Measurements from ENCODE around the gene GJB3. TPM values are rescaled to one million over a fixed set of nuclear protein-coding genes. Genes with fewer than 3 reads are reported as not detected.

The GJB3 gene
- total and polyA plus RNA-seq, 10 of the 15 experiments (the other 5 are each of a cell fraction or from before 2014, with no cell fraction given) = not detected

DNA sequence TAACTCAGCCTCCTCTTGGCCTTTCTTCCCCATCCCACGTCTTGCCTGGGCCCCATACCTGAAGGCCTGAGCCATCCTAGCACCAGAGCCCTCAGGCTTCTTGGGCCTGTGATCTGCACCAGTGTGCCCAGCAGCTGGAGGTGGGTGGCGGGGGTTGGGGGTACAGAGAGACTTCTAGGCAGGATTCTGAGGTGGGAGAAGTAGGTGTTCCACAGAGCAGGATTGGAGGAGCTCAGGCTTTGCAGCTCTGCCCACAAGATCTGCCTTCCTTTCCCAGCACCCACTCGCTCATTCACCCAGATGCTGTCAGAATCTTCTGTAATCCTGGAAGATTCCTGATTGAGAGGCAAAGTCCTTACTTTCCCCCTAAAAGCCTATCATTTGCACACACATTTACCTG, 36.2 kb upstream of the GJB3 start:
- in situ Hi-C loops (cut with MboI) = loop anchor here (10.0 kb wide), 1 partner anchor 1110 kb away; no protein-coding TSS in a partner anchor
- CTCF ChIA-PET = interaction anchor here (1.1 to 3.9 kb wide), 5 partner anchors 8 to 1111 kb away, joined by 3 to 37 read pairs (median 13); no protein-coding TSS in a partner anchor
- RAD21 ChIA-PET (ENCODE audit: unreplicated experiment) = no interaction called here

More for the DNA sequence above, 36.2 kb upstream of the GJB3 start:
- Histone ChIP-seq H3K4me3 (no peak overlapping the region), H3K4me2 (ENCODE audit: control insufficient read depth, insufficient read depth) (no peak overlapping the region), H3K9me3 (replicated peaks; ENCODE audit: control insufficient read depth, insufficient read depth, low read length) (no peaks in the 10 kb centered on the region), H3K27me3 (replicated peaks in 1 of 2; ENCODE audit: control insufficient read depth in 2 of 2, insufficient read depth in 2 of 2, low read length in 1 of 2) (no peaks in the 10 kb centered on the region; a peak in 1 of 4 replicates), H3K36me3 (ENCODE audit: control insufficient read depth in 2 of 2, insufficient read depth in 2 of 2, low read length in 1 of 2) (no peaks in the 10 kb centered on the region), H3K79me2 (ENCODE audit: control insufficient read depth, insufficient read depth, low read length) (no peaks in the 10 kb centered on the region), H4K20me1 (ENCODE audit: control insufficient read depth, insufficient read depth) (no peaks in the 10 kb centered on the region), H2AFZ (ENCODE audit: control insufficient read depth, low read depth, low read length) (no peak overlapping the region), H3K4me1 (ENCODE audit: control insufficient read depth, insufficient read depth, low read length) (no peaks in the 10 kb centered on the region), H3K9ac (ENCODE audit: control insufficient read depth, insufficient read depth, low read length) (no peak overlapping the region), H3K27ac (ENCODE audit: control insufficient read depth, insufficient read depth) (no peak overlapping the region)
- TF ChIP-seq BMI1 (IDR thresholded peaks at IDR 0.05; ENCODE audit: borderline replicate concordance) = no peak
- TF ChIP-seq ZZZ3 (IDR thresholded peaks at IDR 0.05; ENCODE audit: control insufficient read depth, insufficient read length, low read depth) = no peak
- no peak for TF ChIP-seq SPI1 (IDR thresholded peaks at IDR 0.05; ENCODE audit: borderline replicate concordance, insufficient read depth, low read depth, low read length)
- no peak for TF ChIP-seq SREBF1 (IDR thresholded peaks at IDR 0.05; ENCODE audit: low read length)
- TF ChIP-seq, protein P1, sequence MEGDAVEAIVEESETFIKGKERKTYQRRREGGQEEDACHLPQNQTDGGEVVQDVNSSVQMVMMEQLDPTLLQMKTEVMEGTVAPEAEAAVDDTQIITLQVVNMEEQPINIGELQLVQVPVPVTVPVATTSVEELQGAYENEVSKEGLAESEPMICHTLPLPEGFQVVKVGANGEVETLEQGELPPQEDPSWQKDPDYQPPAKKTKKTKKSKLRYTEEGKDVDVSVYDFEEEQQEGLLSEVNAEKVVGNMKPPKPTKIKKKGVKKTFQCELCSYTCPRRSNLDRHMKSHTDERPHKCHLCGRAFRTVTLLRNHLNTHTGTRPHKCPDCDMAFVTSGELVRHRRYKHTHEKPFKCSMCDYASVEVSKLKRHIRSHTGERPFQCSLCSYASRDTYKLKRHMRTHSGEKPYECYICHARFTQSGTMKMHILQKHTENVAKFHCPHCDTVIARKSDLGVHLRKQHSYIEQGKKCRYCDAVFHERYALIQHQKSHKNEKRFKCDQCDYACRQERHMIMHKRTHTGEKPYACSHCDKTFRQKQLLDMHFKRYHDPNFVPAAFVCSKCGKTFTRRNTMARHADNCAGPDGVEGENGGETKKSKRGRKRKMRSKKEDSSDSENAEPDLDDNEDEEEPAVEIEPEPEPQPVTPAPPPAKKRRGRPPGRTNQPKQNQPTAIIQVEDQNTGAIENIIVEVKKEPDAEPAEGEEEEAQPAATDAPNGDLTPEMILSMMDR (IDR thresholded peaks at IDR 0.05 in 2 of 3, conservative IDR thresholded peaks at IDR 0.05 in 1 of 3; ENCODE audit: control insufficient read depth in 2 of 3, extremely low read depth in 1 of 3, insufficient read depth in 1 of 3, low read depth in 3 of 3, low read length in 3 of 3) = no peak
- no peak for TF ChIP-seq HDAC2 (IDR thresholded peaks at IDR 0.05)
- no peak for TF ChIP-seq ZNF24 (IDR thresholded peaks at IDR 0.05)
- TF ChIP-seq RAD51 (IDR thresholded peaks at IDR 0.05) = no peak
- no peak for TF ChIP-seq MTA3 (IDR thresholded peaks at IDR 0.05; ENCODE audit: borderline replicate concordance, low read length)
- no peak for TF ChIP-seq MTA2 (IDR thresholded peaks at IDR 0.05; ENCODE audit: low read depth)
- TF ChIP-seq TBL1XR1 (IDR thresholded peaks at IDR 0.05; ENCODE audit: low read depth, low read length) = no peak
- no peak for TF ChIP-seq IRF4 (IDR thresholded peaks at IDR 0.05; ENCODE audit: low read depth, low read length)
- ChIA-PET SMC1A (ENCODE audit: uncharacterized antibody, unreplicated experiment) (interaction anchor here (2.9 kb wide), 1 partner anchor 9 kb away, joined by 11 read pairs; no protein-coding TSS in a partner anchor), POLR2A (no interaction called here)
- FAIRE-seq = no peak
- WGBS (ENCODE audit: insufficient coverage, insufficient replicate concordance, low lambda C conversion rate, missing lambda C conversion rate) = 0% methylated on average over 3 of the region's 3 CpGs
- intact Hi-C loops (cut with micrococcal nuclease; ENCODE audit: unreplicated experiment) = loop anchor here (5.0 kb wide), 1 partner anchor 283 kb away; no protein-coding TSS in a partner anchor
- no peak for DNase-seq (ENCODE audit: low read depth, low spot score)
- no TSS peak for BruUV-seq (replicated peaks)
- no peak for ATAC-seq
